HG02840 (cell line): ENCODE measurements around the gene TMEM117.

Experiments used
- ATAC-seq: cut with Tn5 transposase; IDR thresholded peaks from one replicate; pipeline ENCODE4 v1.9.1; 2021; ENCODE audit warnings: mild to moderate bottlenecking, moderate library complexity, moderate number of reproducible peaks; ENCODE audit not compliant: unreplicated experiment, low FRiP score

Gene TMEM117

GRCh38 chr12:43835656-43836474 is at the start of gene TMEM117:
TSS of gene TMEM117 (plus strand) at chr12:43836081.
- ATAC-seq, result peak; percentile 78

GRCh38 chr12:43786899-43787693 is 48.8 kb upstream of the TMEM117 start:
- ATAC-seq, result no peak

- ATAC-seq, result no peak
These were observed 45.9 kb upstream of the TMEM117 start for GRCh38 chr12:43789941-43790340.

- ATAC-seq, result no peak
These were observed 40.1 kb upstream of the TMEM117 start for GRCh38 chr12:43795716-43796280.

- no peak for ATAC-seq
These were observed 38.2 kb upstream of the TMEM117 start for GRCh38 chr12:43797561-43798217.

- no peak for ATAC-seq
These were observed 30.6 kb upstream of the TMEM117 start for GRCh38 chr12:43805149-43805859.

GRCh38 chr12:43805860-43806736 is 29.8 kb upstream of the TMEM117 start, which contains the start of gene TWF1:
TSS of gene TWF1 (minus strand) at chr12:43806317. CDS start at chr12:43806245, 72 bp downstream.
- peak; percentile 96 for ATAC-seq

GRCh38 chr12:43806737-43807072 is 29.2 kb upstream of the TMEM117 start:
- no peak for ATAC-seq

GRCh38 chr12:43807386-43807785 is 28.5 kb upstream of the TMEM117 start:
- ATAC-seq, result no peak

GRCh38 chr12:43812057-43812456 is 23.8 kb upstream of the TMEM117 start:
- ATAC-seq, result no peak

GRCh38 chr12:43812926-43813325 is 23.0 kb upstream of the TMEM117 start:
- no peak for ATAC-seq

- ATAC-seq, result no peak
These were observed 20.5 kb upstream of the TMEM117 start for GRCh38 chr12:43815416-43815815.

GRCh38 chr12:43816168-43816567 is 19.7 kb upstream of the TMEM117 start:
- ATAC-seq, result no peak

GRCh38 chr12:43824207-43824775 is 11.6 kb upstream of the TMEM117 start:
- ATAC-seq, result no peak

GRCh38 chr12:43826681-43827080 is 9.2 kb upstream of the TMEM117 start:
- ATAC-seq, result no peak

- ATAC-seq, result no peak
These were observed 8.8 kb upstream of the TMEM117 start for GRCh38 chr12:43827093-43827492.

GRCh38 chr12:43832463-43833168 is 3.3 kb upstream of the TMEM117 start:
- ATAC-seq, result no peak

GRCh38 chr12:43835264-43835655 is 621 bp upstream of the TMEM117 start:
- peak; percentile 1 for ATAC-seq
